Suppressor macrophage (primary cell): ENCODE data around the gene FHL3.
A peak's percentile ranks its signal among the peaks of the same experiment; 100 is the strongest.

Source experiments
- DNase-seq, 4 experiments: peaks; one replicate each; pipeline ENCODE4 v3.0.0-alpha.2; 2020 to 2022
- total RNA-seq, 17 experiments: gene quantifications; one replicate each; lab custom pipeline; 2026; ENCODE audit warnings: mixed read lengths in 6 of 17, inconsistent platforms in 3 of 17; lab: John Stamatoyannopoulos, UW

FHL3 gene, protein sequence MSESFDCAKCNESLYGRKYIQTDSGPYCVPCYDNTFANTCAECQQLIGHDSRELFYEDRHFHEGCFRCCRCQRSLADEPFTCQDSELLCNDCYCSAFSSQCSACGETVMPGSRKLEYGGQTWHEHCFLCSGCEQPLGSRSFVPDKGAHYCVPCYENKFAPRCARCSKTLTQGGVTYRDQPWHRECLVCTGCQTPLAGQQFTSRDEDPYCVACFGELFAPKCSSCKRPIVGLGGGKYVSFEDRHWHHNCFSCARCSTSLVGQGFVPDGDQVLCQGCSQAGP
- 2.6 to 21.0 (median 10.5) reads per million in 17 experiments for total RNA-seq

- DNase-seq = peak; percentile 34 to 83 (median 70)
Observed at GRCh38 chr1:38005195-38006007, at the start of gene FHL3. FHL3 (minus strand) TSS chr1:38005514; CDS start chr1:37999412, 6,102 bp downstream.

DNA sequence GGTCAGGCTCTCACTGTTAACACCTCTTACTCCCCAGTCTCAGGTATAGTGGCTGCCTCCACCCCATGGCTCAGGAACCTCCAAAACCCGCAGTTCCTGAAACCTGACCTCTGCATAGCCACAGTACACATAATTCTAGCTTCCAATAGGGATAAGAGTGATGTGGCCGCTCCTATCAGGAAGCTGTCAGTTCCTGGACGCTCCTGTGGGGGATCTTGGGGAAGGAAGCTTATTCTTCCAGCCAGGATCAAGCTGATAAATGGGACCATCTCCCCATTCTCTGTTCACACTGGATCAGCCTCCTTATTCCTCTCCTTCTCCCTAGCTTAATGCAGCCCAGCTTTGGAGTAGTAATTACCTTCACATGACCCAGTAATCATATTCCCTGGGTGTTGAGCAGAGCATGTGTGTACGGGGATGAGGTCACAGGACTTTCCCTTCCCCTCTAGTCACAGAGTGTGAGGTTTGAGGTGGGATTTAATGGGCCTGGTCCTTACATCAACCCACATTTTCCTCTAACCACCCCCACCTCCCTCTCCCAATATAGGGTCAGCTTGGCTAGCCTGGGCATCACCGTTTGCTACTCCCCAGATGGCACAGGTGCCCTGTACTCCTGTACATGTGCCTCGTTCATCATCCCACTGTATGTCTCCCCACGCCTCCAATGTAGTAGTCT, 48.2 kb upstream of the FHL3 start:
- no peak for DNase-seq

GRCh38 chr1:38052750-38053415, 47.6 kb upstream of the FHL3 start:
- no peak for DNase-seq

- no peak for DNase-seq
Observed at GRCh38 chr1:38051079-38051543, 45.8 kb upstream of the FHL3 start.

DNA sequence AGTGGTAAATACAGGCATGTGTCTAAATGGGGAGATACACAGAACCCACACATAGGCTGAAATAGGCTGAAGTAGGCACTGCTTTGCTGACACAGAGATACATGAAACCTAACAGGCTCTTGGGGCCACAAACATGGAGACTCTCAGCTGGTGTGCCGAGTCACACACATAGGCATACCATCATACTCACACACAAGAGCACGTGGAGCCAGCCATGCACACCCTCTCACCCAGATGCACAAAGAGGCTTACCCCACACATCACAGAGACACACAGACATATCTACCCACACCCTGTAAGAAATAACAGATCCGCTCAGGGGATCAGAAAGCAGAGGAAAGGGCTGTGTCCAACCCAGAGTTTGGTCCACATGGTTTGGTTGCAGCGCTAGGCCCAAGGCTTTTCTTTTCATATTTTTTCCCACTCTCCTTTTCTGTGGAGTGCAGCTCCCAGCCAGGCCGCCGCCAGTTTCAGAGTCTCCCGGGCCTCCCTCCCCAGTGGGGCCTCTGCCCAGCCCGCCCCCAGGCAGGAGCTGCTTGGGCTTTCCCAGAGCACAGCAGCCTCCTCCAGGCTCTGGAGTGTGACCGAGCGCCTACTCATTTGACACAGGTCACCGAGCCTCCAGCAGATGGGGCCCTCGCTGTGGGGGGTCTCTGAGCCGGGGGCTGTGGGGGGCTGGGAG, 45.2 kb upstream of the FHL3 start:
- DNase-seq = no peak

GRCh38 chr1:38047603-38048141, 42.4 kb upstream of the FHL3 start:
- no peak for DNase-seq

GRCh38 chr1:38046884-38047602, 41.7 kb upstream of the FHL3 start:
- peak; percentile 70 to 91 (median 81) for DNase-seq

DNA sequence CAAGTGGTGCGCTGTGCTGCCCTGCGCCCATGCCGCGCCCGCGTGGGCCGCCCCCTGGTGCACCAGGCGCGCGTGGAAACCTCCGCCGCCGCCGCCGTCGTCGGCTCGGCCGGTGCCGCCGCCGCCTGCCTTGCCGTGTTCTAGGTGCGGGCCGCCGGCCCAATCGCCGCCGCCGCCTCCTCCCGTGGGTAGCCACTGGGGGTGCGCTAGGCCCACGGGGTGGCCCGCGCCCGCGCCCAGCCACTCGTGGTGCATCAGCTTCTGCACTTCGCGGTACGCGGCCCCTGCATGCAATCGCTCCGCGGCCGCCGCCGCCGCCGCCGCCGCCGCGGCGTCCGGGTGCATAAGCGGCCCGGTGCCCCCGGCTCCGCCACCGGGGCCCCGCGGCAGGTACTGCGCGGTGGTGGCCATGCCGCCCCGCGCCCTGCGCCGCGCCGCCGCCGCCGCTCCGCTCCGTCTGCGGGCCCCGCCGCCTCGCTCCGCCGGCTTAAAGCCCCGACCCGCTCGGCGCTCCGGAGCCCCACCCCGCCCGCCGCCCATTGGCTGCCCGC, 41.1 kb upstream of the FHL3 start, which contains the start of gene POU3F1:
Gene POU3F1 (minus strand): TSS at position 461 of the 551 bp plus-strand sequence. CDS start 50 bp downstream, at position 411.
- DNase-seq = peak in 1 of 4 experiments; percentile 29

DNA sequence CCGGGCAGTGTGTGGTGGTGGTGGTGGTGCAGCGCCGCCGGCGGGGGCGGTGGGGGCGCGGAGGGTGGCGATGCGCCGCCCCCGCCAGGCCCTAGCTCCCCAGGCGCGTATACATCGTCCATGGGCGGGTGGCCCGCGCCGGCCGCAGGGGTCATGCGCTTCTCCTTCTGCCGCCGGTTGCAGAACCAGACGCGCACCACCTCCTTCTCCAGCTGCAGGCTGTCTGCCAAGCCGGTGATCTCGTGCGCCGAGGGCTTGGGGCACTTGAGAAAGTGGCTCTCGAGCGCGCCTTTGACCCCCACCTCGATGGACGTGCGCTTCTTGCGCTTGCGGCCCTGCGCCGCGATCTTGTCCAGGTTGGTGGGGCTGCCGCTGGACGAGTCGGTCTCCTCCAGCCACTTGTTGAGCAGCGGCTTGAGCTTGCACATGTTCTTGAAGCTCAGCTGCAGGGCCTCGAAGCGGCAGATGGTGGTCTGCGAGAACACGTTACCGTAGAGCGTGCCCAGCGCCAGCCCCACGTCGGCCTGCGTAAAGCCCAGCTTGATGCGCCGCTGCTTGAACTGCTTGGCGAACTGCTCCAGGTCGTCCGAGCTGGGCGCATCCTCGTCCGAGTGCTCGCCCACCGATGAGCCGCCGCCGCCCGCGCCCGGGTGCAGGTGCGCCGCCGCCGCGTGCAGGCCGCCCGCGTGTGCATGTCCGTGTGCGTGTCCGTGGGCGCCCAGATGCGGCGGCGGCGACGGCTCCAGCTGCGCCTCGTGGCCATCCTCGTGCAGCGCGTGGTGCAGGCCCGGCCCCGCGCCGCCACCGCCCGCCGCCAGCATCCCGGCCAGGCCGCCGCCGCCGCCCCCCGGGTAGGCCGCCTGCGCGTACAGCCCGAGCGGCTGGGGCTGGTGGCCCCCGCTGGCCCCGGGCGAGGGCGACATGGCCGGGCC, 40.4 kb upstream of the FHL3 start:
- peak; percentile 57 to 84 (median 72) for DNase-seq

- DNase-seq = no peak
Observed at GRCh38 chr1:38044221-38045215, 39.2 kb upstream of the FHL3 start.

DNA sequence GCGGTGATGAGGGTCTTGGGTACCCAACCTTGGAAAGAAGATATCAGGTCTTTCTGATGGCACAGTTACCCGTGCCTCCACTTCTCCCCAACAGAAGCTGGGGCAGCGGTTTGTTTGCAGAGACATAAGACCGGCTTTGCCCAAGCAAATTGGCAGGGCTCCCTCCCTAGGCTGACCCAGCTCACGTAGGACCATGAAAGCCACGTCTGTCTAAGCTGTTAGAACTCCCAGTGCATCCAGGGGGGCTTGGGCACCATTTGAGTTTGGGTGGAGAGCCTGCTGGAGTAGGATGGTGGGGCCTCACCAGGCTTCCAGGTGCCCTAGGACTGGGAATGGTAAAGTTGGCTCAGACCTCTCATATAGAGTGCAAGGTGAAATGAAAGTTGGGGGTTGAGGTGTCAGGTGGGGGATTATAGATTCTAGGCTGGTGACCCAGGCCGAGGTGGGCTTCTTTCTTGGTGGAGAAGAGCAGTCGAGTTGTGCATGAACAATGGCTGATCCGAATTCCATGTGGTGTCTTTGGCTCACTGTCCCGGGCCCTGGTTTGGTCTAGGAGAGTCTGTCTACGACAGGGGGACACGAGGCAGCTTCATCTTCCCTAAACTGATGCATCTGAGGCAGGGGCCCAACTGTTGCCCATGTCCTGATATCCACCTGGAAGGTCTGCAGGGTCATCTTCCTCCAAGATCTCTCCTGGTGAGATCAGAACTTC, 37.9 kb upstream of the FHL3 start:
- DNase-seq = no peak

DNA sequence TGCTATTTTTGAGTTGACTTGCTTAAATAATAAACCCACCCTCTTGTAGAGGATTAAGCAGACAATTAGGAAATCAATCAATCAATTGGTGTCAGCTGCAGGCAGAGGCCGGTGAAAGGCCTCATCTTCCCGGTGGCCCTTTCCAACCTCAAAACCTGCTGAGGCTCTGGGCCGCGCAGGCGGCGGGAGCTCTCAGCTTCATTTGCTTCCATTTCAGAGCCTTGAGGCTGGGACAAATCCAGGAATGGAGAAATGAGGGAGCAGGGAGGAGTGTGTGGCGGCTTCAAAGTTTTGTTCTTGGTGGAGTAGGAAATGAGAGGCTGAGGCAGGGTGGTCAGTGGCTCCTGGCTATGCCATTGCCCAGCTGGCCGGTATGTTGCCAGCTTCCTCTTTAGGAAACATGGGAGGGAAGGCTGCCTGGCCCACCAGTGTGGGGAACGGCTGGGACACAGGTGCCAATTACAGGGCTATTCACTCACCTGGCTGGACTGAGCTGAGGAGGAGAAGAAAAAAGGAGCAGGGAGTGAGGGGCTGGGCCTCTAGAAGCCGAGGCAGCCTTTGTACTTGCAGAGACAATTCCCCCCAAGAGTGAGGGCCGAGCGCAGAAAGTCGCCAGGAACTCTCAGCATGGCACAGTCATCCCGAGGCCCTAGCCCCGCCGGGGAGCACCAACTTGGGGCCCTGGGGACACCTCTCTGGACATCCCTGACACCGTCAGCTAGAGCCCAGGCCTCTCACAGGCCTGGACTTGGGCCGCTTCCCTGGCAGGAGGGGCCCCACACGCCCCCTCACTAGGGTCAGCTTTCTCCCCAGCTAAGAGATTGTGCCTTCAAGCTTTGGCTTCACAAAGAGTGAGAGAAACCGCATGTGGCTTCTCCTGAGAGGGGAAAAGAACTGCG, 36.9 kb upstream of the FHL3 start:
- no peak for DNase-seq

DNA sequence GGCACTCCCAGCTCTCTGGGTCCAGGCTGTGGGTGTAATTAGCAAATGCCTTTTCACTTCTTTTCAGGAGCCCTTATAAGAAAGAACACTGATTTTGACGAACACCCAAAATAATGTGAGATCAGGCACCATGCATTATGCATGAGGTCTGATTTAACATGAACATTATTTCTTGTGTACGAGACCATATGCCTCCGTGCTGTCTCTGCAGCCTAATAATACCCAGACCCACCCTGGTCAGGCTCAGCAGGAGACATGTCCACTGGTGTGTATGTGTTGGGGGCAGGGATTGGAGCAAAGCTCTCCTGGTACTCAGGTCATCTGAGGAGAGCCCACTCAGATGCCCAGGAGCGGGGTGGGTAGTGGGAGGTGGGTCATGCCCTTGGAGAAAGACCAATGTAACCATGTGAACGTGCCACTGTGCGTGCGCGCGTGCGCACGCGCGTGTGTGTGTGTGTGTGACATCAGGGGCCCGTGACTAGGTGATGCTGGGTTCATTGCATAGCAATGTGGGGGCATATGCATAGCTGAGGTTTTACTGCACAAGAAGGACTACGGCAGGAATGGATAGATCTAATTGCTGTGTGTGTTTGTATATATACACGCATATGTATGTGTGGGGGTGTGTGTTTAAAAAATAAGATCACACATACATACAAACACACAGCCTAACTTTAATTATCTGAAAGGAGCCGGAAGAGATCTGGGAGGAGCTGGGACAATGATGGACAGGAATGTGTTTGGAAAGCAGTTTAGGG, 34.2 kb upstream of the FHL3 start:
- DNase-seq = no peak

DNA sequence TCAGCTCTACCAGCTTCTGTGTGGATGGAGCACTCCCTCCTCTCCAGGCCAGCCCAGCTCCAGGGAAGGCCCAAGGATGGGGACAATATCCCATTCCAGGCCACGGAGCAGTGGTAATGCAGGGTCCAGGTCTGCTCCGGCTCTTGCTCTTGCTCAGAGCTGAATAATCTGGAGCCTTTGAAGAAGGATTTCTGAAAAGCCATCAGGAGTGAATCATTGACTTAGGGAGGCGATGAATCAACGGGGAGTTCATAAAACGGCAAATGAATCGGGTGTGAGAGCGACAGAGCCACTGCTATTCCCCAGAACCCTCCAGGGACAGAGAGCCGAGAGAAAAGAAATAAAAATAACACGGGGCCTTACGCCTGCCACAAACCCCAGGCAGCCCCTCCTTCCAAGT, 33.5 kb upstream of the FHL3 start:
- no peak for DNase-seq

- peak in 3 of 4 experiments; percentile 35 to 56 (median 50) for DNase-seq
Observed at GRCh38 chr1:38037221-38037939, 32.1 kb upstream of the FHL3 start.
